ENCODE results near the gene LKAAEAR1.
"Not testable (repeated sequence)": the region's sequence is repeated elsewhere in the genome, so short reads cannot be mapped to it uniquely, and the experiment has no call there.

LKAAEAR1 gene

GRCh38 chr20:64096535-64096934 is 12.3 kb upstream of the LKAAEAR1 start:
- DNase-seq, result no peak

DNA sequence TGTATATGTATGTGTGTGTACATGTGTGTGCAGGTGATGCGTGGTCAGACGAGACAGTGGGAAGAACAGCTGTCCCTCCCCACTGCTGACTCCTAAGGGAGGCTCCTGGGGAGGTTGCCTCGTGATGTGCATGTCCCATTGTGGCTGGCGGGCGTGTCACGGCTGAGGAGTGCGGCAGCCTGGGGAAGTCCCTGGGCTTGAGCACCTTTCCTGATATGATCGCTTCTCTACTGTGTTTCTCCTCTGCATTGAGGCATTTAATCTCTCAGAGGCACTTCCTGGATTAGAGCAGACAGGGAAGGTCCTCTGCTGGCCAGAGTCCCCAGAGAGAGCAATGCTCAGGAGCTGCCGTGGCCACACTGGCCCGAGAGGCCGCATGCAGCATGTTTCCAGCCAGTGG is 11.7 kb upstream of the LKAAEAR1 start:
- DNase-seq, result no peak

GRCh38 chr20:64095455-64095854 is 11.3 kb upstream of the LKAAEAR1 start:
- DNase-seq, result no peak

GRCh38 chr20:64093013-64093503 is 8.9 kb upstream of the LKAAEAR1 start:
- no peak for DNase-seq

DNA sequence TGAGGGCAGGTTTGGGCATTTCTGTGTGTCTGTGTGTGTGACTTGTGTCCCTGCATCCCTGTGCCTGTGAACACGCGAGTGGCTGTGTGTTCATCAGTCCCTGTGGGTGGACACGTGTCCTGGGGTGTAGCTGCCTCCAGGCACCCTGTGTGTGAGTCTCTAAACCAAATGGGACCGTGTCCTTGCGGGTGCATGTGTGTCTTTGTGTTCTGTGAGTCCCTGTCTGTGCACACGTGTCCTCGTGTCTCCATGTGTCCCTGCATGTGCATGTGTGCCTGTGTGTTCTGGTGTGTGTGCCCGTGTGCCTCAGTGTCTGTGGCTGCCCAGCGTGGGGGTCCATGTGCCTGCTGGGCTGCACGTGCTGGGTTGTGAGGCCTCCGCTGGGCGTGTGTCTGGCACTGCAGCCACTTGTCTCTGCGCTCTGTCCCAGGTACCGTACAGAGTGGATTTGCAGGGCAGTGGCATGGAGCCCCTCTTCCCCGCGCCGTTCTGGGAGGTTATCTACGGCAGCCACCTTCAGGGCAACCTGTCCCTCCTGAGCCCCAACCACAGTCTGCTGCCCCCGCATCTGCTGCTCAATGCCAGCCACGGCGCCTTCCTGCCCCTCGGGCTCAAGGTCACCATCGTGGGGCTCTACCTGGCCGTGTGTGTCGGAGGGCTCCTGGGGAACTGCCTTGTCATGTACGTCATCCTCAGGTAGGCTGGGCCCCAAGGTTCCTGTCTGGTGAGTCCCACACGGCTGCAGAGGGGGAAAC is 8.2 kb upstream of the LKAAEAR1 start:
- peak; percentile 21 for DNase-seq

GRCh38 chr20:64091770-64092169 is 7.6 kb upstream of the LKAAEAR1 start:
- peak; percentile 35 for DNase-seq

- no peak for DNase-seq
These were observed 7.1 kb upstream of the LKAAEAR1 start for GRCh38 chr20:64091340-64091739.

GRCh38 chr20:64090165-64090564 is 6.0 kb upstream of the LKAAEAR1 start:
- no peak for DNase-seq

DNA sequence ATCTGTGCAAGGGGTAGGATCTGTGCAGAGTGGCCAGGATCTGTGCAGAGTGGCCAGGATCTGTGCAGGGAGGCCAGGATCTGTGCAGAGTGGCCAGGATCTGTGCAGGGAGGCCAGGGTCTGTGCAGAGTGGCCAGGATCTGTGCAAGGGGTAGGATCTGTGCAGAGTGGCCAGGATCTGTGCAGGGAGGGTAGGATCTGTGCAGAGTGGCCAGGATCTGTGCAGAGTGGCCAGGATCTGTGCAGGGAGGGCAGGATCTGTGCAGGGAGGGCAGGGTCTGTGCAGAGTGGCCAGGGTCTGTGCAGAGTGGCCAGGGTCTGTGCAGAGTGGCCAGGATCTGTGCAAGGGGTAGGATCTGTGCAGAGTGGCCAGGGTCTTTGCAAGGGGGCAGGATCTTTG is 4.4 kb upstream of the LKAAEAR1 start:
- DNase-seq, result not testable (repeated sequence)

GRCh38 chr20:64087226-64087825 is 3.1 kb upstream of the LKAAEAR1 start:
- DNase-seq, result not testable (repeated sequence)

DNA sequence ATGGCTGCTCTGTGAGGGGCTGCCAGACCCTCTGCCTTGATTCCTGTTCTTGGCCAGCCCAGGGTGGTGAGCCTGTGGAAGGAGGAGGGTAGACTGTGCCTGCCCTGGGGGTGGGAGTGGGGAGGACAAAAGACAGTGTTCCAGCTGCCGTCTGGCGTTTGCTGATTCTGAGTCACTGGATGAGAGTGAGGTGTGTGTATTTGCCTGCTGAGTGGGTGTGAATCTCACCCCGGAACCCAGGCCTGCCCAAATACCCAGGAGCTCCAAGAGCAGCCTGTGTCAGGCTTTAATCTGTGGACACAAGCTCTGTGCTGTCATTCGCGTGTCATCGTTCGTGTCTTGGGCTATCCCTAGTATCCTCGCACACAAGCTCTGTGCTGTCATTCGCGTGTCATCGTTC is 2.6 kb upstream of the LKAAEAR1 start:
- no peak for DNase-seq

GRCh38 chr20:64084685-64085152 is 521 bp upstream of the LKAAEAR1 start:
- peak; percentile 21 for DNase-seq

GRCh38 chr20:64083378-64083803 is 807 bp downstream of the LKAAEAR1 start:
- peak; percentile 56 for DNase-seq

DNA sequence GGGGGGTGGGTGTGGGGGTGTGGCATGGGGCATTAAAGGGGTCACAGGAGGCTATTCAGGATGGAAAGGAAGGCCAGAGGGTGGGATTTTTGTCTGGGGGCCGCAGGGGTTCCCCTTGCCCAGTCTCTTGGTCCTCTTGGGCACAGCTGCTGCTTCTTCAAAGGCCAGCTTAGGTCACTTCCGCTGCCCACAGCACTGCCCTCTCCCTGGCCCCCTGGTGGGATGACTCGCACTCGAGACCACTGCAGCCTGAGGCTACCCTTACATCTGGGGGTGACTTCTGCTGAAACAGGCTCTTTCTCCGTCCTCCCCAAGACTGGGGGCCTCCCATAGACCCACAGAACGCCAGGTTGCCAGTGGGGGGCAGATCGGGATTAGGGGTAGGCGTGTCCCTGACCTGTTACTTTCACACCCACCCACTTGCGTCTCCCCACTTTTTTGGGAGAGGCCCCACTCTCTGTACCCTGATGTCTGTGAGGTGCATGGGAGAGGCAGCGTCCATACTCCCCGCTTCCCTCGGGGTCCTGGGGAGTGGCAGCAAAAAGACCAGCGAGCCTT is 1.3 kb downstream of the LKAAEAR1 start:
- no peak for DNase-seq

DNA sequence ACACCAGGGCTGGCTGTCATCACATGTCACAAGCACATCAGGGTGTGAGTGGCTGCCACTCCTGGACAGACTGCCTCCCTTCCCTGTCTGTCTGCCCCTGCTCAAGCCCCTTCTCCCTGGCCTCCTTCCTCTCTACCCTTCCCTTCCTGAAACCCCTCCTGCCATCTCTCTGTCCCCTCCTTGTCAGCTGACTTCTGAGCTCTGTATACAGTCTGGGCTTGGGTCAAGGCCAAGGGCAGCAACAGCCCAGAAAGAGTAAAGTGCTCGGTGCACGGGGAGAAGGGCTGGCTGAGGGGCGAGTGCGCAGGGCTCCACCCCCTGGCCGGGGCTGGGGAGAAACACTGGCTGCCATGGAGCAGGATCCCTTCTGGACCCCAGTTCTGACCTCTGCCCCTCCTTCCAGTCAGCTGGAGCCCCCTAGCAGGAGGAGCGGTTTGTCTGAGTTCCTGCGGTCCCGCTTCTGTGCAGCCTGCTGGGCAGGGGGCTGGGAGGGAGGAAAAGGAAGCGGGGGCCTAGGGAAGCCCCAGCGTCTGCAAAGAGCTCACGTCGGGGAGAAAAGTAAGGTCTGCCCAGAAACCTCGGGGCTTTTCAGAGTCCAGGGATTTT is 2.0 kb downstream of the LKAAEAR1 start:
- no peak for DNase-seq

DNA sequence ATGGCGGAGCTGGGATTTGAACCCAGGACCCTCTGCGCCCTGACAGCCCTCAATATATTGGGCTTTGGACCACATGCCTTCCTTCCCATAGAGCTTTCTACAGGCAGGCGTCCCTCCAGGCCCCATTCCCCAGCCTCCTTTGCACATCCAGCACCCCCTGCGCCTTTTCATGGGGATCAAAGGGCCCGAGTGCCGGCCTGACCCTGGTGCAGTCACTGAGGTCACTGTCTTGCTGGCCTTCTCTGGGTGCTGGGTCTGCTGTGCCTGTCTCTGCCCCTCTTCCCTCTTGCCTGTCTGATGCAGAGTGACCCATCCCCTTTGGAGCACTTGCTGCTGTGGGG is 2.6 kb downstream of the LKAAEAR1 start:
- DNase-seq, result no peak

DNA sequence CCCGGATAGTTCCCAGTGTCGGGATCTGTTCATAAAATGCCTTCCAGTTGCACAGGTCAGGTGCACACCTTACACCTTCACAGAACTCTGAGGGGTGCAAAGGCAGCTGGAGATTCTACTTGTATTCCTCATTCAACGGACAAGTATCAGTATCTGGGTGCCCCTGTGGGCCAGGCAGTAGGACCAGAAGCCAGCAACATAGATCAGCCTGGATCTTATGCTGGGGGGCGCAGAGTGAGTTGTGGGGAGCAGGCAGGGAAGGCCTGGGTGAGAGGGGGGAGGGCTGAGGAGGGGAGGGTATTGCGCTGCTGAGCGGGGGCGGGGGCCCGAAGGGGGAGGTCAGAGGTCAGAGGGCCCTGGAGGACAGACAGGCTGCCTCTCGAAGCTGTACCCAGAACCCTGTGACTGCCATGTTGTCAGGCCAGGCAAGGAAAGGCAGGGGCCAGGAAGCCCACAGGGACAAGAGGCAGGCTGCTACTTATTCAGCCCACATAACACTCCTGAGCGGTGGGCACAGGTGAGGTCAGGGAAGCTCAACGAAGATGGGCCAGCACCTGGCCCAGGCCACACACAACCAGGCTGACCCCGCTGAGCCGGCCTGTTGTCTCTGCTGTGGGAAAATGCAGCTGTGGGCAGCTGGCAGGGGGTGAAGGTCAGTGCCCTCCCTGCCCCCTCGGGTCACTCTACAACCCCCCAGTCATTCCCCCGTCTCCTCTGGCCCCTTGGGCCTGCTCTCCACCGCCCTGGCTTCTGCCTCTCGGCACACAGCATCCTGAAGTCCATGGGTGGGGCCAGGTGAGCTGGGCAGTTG is 3.2 kb downstream of the LKAAEAR1 start:
- no peak for DNase-seq

DNA sequence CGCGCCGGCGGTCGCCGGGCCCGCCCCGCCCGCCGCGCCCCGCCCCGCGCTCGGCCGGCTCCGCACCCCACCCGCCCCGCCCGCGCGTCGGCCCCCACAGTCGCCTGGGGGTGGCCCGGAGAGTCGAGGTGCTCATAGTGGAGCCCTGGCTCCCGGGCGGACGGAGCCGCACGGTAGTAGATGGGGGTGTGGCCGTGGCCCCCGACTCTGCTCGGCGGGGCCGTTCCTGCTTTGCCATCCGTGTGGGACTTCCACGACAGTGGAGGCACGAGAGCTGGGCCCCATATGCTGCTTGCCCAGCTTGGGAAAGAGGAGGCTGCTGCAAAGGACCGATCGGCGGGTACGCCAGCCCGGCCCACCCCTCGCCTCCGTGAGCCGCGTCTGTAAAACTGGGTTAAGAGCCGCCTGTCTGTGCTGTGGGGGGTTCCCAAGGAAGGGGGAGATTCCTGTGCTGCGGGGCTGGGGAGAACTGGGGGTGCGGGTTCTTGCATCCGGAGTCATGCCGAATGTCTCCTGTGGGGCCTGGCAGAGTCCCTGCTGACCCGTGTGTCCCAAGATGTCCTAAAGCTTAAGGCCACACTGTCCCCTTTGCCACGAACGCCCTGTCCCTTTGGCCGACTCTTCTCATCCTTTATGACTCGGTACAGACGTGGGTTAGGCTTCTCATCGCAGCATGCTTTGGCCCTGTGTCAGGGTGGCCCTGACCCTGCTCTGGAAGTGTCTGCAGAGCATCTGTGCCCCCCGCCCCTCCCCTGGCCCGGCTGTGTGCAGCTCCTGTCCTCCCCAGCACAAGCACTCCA is 4.0 kb downstream of the LKAAEAR1 start, which contains the start of gene OPRL1:
Gene OPRL1, plus strand, starts transcription at position 70 of the 800 bp plus-strand sequence. CDS start 12,639 bp downstream, outside the sequence.
- no peak for DNase-seq

DNA sequence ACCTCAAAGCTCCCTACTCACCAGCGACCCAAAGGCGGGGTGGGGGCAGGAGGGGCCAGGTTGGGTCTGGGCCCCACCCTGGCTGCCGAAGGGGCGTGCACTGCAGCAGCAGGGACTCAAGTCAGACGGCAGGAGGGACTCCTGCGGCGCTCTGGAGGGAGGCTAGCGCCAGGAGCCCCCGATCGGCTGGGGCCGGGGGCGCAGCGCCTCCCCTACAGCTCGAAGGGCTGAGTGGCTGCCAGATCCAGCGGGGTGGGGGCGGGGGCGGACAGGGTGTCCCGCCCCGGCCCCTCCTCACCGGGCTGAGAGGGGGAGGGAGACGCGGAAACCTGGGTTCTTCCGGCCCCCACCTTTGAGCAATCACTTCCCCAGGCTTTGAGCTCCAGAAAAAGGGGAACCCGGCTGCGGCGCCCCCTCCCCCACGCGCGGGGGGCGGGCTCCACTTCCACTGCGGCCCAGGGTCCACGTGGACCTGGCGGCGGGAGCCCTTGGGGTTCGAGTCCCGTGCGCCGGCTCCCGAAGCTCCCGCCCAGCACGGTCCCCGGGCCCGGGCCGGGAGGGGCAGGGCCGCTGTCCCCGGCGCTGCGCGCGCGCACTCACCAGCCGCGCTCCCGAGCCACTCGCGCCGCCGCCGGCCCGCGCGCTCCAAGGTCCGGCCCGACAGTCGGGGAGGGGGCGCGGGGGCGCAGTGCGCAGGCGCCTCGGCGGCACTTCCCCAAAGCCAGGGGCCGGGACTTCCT is 4.8 kb downstream of the LKAAEAR1 start, which contains the start of gene RGS19:
Gene RGS19, minus strand, starts transcription at position 246 of the 740 bp plus-strand sequence. CDS start 2,632 bp downstream, outside the sequence.
- peak; percentile 55 for DNase-seq

DNA sequence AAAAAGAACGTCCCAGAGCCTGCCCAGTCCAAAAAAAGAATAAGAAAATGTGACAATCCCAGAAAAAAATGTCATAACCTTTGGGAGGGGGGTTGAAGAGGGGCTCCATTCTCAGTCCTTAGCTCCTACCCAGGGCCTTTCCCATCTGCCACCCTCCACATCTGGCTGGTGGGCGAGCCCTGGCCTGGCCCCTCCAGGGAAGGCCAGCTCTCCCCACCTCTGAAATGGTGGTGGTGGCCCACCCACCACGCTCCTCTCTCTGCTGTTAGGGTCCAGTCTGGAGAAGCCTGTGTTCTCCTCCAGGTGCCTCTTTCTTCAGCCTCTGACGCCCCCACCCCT is 5.3 kb downstream of the LKAAEAR1 start:
- no peak for DNase-seq

Data from NCI-H526 treated with DMSO at 0.1 percent for 48 hours (cell line).